Activated T-cell treated with anti-CD3 and anti-CD28 coated beads, Interleukin-2, amount 50 U/mL, for 72 hours (primary cell): ENCODE measurements around the gene CRADD. TPM values are rescaled to one million over a fixed set of nuclear protein-coding genes. Genes with fewer than 3 reads are reported as not detected.
A peak's percentile ranks its signal among the peaks of the same experiment; 100 is the strongest.
"Not testable (repeated sequence)": the region's sequence is repeated elsewhere in the genome, so short reads cannot be mapped to it uniquely, and the experiment has no call there.

Experiments used
- ATAC-seq, 2 donors: fragments of 150-1000 bp; cut with Tn5 transposase; replicated peaks in 1 of 2; 2 replicates each; pipeline ENCODE4 v1.10.0; 2021; ENCODE audit warnings: moderate library complexity in 2 of 2, mild to moderate bottlenecking in 1 of 2
- DNase-seq, 2 donors: peaks; one replicate each; pipeline ENCODE4 v3.0.0; 2021 to 2022; ENCODE audit warnings: mixed read lengths in 1 of 2
- H3K27ac Mint-ChIP-seq: one replicate; pipeline ENCODE4 v1.8.0; 2022; ENCODE audit warnings: mild to moderate bottlenecking, moderate library complexity, mixed read lengths
- H3K27me3 Mint-ChIP-seq: one replicate; pipeline ENCODE4 v1.8.0; 2022; ENCODE audit warnings: low read depth, mixed read lengths
- H3K36me3 Mint-ChIP-seq, 2 donors: one replicate each; pipeline ENCODE4 v1.8.0; 2022; ENCODE audit warnings: mixed read lengths in 2 of 2, mild to moderate bottlenecking in 1 of 2; ENCODE audit not compliant: insufficient read depth in 2 of 2
- H3K4me1 Mint-ChIP-seq: one replicate; pipeline ENCODE4 v1.8.0; 2022; ENCODE audit warnings: low read depth, mixed read lengths
- H3K4me3 Mint-ChIP-seq, 2 donors: one replicate each; pipeline ENCODE4 v1.8.0; 2022; ENCODE audit warnings: mild to moderate bottlenecking in 2 of 2, mixed read lengths in 2 of 2, moderate library complexity in 2 of 2
- H3K9me3 Mint-ChIP-seq, 2 donors: one replicate each; pipeline ENCODE4 v1.8.0; 2022; ENCODE audit warnings: mixed read lengths in 2 of 2
- total RNA-seq, 2 donors: library from RNA; stranded (reverse); gene quantifications; one replicate each; pipeline ENCODE4 v1.2.3, GENCODE V29; 2022

The CRADD gene
- 1 to 10 TPM; 8.6 to 9.1 TPM for total RNA-seq

GRCh38 chr12:93677195-93678064 lies at the start of gene CRADD:
Gene CRADD (plus strand): TSS chr12:93677375.
- H3K27me3 Mint-ChIP-seq = peaks cover 12% of the 10 kb centered on the region
- H3K4me3 Mint-ChIP-seq = peak within 1 kb of the TSS; percentile 93 to 95
- H3K9me3 Mint-ChIP-seq = peaks cover 3 to 6% of the 10 kb centered on the region in 2 donors
- H3K4me1 Mint-ChIP-seq = peaks cover 37% of the 10 kb centered on the region
- peak within 1 kb of the TSS; percentile 99 for H3K27ac Mint-ChIP-seq
- DNase-seq = peak; percentile 85 to 88
- H3K36me3 Mint-ChIP-seq = peaks cover 1 to 16% of the 10 kb centered on the region in 2 donors
- peak; percentile 96 to 98 for ATAC-seq

DNA sequence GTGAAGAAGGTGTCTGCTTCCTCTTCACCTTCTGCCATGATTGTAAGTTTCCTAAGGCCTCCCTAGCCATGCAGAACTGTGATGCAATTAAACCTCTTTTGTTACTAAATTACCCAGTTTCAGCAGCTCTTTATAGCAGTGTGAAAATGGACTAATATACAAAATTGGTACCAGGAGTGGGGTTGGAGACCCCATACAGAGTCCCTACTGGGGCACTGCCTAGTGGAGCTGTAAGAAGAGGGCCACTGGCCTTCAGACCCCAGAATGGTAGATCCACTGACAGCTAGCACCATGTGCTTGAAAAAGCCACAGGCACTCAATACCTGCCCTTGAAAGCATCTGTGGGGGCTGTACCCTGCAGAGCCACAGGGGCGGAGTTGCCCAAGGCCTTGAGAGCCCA lies 44.8 kb upstream of the CRADD start:
- H3K36me3 Mint-ChIP-seq = peaks cover 0 to 1% of the 10 kb centered on the region in 2 donors
- ATAC-seq (no peak), DNase-seq (no peak)
- H3K4me3 Mint-ChIP-seq = no peak overlapping the region
- no peak overlapping the region for H3K27ac Mint-ChIP-seq
- peaks cover 4% of the 10 kb centered on the region for H3K27me3 Mint-ChIP-seq
- peaks cover 6 to 9% of the 10 kb centered on the region in 2 donors for H3K9me3 Mint-ChIP-seq
- H3K4me1 Mint-ChIP-seq = no peaks in the 10 kb centered on the region

- DNase-seq (no peak), ATAC-seq (no peak)
- Mint-ChIP-seq H3K9me3 (peaks cover 6 to 9% of the 10 kb centered on the region in 2 donors), H3K27me3 (peaks cover 11% of the 10 kb centered on the region), H3K4me3 (no peak overlapping the region), H3K4me1 (no peaks in the 10 kb centered on the region), H3K36me3 (peaks cover 0 to 1% of the 10 kb centered on the region in 2 donors), H3K27ac (no peak overlapping the region)
Measured at GRCh38 chr12:93634416-93634815, 42.8 kb upstream of the CRADD start.

GRCh38 chr12:93636708-93637107 lies 40.5 kb upstream of the CRADD start:
- Mint-ChIP-seq H3K9me3 (peaks cover 6 to 9% of the 10 kb centered on the region in 2 donors), H3K36me3 (peaks cover 0 to 1% of the 10 kb centered on the region in 2 donors), H3K27me3 (peaks cover 15% of the 10 kb centered on the region), H3K27ac (no peak overlapping the region), H3K4me3 (no peak overlapping the region), H3K4me1 (no peaks in the 10 kb centered on the region)
- ATAC-seq (no peak), DNase-seq (no peak)

DNA sequence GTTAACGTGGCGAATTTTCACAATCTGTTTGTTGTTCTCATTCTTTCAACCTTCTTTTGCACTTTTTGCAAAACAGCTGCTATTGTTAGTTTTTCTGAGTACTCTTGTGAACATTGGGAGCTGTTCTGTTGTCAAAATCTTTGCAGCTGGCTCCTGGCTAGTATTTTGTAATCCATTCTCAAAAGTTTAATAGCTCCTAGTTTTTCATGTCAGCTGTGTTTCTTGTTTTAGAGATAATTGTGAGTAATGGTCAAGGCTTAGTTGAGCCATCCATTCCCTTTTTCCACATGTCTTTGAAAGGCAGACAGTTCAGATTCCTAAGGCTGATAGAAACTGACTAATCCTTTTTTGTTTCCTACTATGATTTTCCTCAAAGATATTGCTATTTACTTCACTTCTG lies 39.1 kb upstream of the CRADD start:
- H3K4me1 Mint-ChIP-seq = no peaks in the 10 kb centered on the region
- H3K27ac Mint-ChIP-seq = no peak overlapping the region
- H3K9me3 Mint-ChIP-seq = peaks cover 4 to 6% of the 10 kb centered on the region in 2 donors
- H3K27me3 Mint-ChIP-seq = peaks cover 15% of the 10 kb centered on the region
- DNase-seq = no peak
- no peak for ATAC-seq
- H3K4me3 Mint-ChIP-seq = no peak overlapping the region
- peaks cover 0 to 1% of the 10 kb centered on the region in 2 donors for H3K36me3 Mint-ChIP-seq

DNA sequence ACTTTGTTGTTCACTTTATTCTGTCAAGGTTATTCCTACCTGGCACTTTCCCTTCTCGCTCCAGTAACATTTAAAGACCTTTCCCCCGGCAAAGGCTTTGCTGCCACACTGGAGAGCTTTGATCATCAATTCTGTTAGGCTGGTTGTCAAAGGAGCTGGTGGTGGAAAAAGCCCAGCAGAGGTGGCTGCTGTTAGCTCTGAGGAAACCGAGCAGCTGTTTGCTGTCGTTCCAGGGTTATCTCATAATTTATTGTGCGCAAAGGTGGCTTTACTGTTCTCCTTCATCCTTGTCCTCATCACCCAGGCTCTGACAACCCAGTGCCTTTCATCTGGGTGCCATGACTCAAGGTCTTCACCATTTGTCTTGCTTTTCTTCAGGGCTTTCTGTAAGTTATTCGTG lies 38.2 kb upstream of the CRADD start:
- Mint-ChIP-seq H3K36me3 (peaks cover 0 to under 1% of the 10 kb centered on the region in 2 donors), H3K27ac (no peak overlapping the region), H3K4me1 (no peaks in the 10 kb centered on the region), H3K9me3 (peaks cover under 1 to 3% of the 10 kb centered on the region in 2 donors), H3K27me3 (peaks cover 15% of the 10 kb centered on the region), H3K4me3 (no peak overlapping the region)
- no peak for ATAC-seq
- no peak for DNase-seq

DNA sequence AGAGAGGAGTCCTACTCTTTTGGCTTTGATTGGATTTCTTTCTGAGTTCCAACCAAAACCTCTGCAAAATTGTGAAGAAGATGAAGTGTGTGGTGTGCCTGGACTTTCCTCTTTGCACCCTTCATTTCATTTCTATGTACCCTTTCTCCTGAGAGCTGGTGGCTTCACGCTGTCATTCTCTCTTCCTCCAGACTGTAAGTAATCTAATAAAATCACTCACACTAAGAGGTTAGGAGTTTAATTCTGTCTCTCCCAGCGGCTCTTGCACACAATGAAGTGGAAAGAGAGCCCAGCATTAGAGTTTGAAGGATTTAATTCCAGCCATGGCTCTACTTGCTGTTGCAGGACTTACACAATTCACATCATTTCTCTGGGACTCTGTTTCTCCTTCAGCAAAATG lies 37.8 kb upstream of the CRADD start:
- H3K36me3 Mint-ChIP-seq = no peaks in the 10 kb centered on the region
- H3K27me3 Mint-ChIP-seq = peaks cover 15% of the 10 kb centered on the region
- ATAC-seq = no peak
- H3K4me1 Mint-ChIP-seq = no peaks in the 10 kb centered on the region
- H3K27ac Mint-ChIP-seq = no peak overlapping the region
- no peaks in the 10 kb centered on the region for H3K9me3 Mint-ChIP-seq
- H3K4me3 Mint-ChIP-seq = no peak overlapping the region
- no peak for DNase-seq

- not testable (repeated sequence) for H3K4me3 Mint-ChIP-seq, H3K9me3 Mint-ChIP-seq, H3K27ac Mint-ChIP-seq, DNase-seq, ATAC-seq, H3K4me1 Mint-ChIP-seq, H3K36me3 Mint-ChIP-seq
- peaks cover 15% of the 10 kb centered on the region for H3K27me3 Mint-ChIP-seq
Measured at GRCh38 chr12:93641380-93641779, 35.8 kb upstream of the CRADD start.

- Mint-ChIP-seq H3K9me3 (no peaks in the 10 kb centered on the region), H3K4me3 (no peak overlapping the region), H3K27ac (no peak overlapping the region), H3K27me3 (peaks cover 11% of the 10 kb centered on the region), H3K4me1 (no peaks in the 10 kb centered on the region), H3K36me3 (no peaks in the 10 kb centered on the region)
- ATAC-seq (no peak), DNase-seq (no peak)
Measured at GRCh38 chr12:93642751-93643150, 34.4 kb upstream of the CRADD start.

- no peak overlapping the region for H3K27ac Mint-ChIP-seq
- H3K36me3 Mint-ChIP-seq = no peaks in the 10 kb centered on the region
- no peaks in the 10 kb centered on the region for H3K9me3 Mint-ChIP-seq
- ATAC-seq = no peak
- no peak for DNase-seq
- H3K27me3 Mint-ChIP-seq = no peaks in the 10 kb centered on the region
- H3K4me3 Mint-ChIP-seq = no peak overlapping the region
- no peaks in the 10 kb centered on the region for H3K4me1 Mint-ChIP-seq
Measured at GRCh38 chr12:93645702-93646101, 31.5 kb upstream of the CRADD start.

DNA sequence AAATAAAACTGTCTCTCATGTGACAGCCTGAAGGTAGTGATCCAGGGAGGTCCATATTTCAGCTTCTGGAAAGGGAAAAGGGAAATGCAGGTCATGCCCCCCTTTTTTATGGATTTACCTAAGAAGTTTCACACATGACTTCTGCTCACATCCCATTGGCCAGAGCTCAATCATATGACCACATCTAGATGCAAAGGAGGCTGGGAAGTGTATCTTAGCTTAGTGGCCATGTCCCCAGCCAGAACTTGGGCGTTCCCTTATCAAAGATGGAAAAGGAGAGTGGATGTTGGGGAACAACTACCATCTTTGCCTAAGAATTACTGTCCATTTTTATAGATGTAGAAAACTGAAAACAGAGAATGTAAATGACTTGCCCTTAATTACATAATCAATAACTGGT lies 26.5 kb upstream of the CRADD start:
- H3K27me3 Mint-ChIP-seq = no peaks in the 10 kb centered on the region

DNA sequence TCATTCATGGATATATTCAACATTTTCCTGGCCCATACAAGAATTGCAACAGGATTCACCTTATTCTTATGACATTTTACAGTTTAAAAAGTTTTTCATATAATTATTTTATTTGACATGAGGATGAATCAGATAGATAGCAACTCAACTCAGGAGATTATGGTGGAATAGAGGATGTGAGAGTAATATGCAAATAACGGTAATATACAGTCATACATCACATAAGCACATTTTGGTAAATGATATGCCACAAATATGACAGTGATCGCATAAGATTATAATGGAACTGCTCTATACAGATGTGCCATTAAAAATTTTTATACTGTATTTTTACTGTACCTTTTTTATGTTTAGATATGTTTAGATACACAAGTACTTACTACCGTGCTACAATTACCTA lies 24.1 kb upstream of the CRADD start:
- peaks cover 2% of the 10 kb centered on the region in 2 donors for H3K9me3 Mint-ChIP-seq
- ATAC-seq = no peak
- H3K4me3 Mint-ChIP-seq = no peak overlapping the region
- H3K27me3 Mint-ChIP-seq = no peaks in the 10 kb centered on the region
- no peaks in the 10 kb centered on the region for H3K4me1 Mint-ChIP-seq
- H3K27ac Mint-ChIP-seq = no peak overlapping the region
- no peaks in the 10 kb centered on the region for H3K36me3 Mint-ChIP-seq
- DNase-seq = no peak

More for the DNA sequence above, 26.5 kb upstream of the CRADD start:
- no peak for DNase-seq
- Mint-ChIP-seq H3K36me3 (no peaks in the 10 kb centered on the region), H3K4me1 (no peaks in the 10 kb centered on the region), H3K27ac (no peak overlapping the region), H3K4me3 (no peak overlapping the region), H3K9me3 (peaks cover 2% of the 10 kb centered on the region in 2 donors)
- ATAC-seq = no peak

DNA sequence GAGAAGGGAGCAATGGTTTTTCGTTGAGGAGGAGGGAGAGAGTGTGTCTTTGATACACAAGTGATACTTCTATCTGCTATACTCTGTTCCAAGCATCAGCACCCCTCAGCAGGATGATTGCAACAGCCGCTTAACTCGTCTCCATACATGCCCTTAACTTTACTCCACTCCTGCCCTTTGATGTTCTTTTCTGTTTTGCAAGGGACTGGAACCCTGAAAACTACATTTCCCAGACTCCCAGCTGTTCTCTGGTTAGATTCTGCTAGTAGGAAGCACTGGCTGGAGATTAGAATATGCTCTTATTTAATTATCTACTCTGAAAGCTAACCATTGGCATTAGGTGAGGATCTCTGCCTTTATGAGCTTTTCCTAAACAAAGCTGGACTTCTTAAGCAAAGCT lies 23.5 kb upstream of the CRADD start:
- no peak overlapping the region for H3K27ac Mint-ChIP-seq
- H3K4me1 Mint-ChIP-seq = no peaks in the 10 kb centered on the region
- no peak for DNase-seq
- no peak for ATAC-seq
- H3K9me3 Mint-ChIP-seq = peaks cover 2% of the 10 kb centered on the region in 2 donors
- H3K36me3 Mint-ChIP-seq = no peaks in the 10 kb centered on the region
- no peaks in the 10 kb centered on the region for H3K27me3 Mint-ChIP-seq
- no peak overlapping the region for H3K4me3 Mint-ChIP-seq

- no peak for DNase-seq
- Mint-ChIP-seq H3K9me3 (peaks cover 2% of the 10 kb centered on the region in 2 donors), H3K27me3 (no peaks in the 10 kb centered on the region), H3K4me1 (no peaks in the 10 kb centered on the region), H3K4me3 (no peak overlapping the region), H3K27ac (no peak overlapping the region), H3K36me3 (no peaks in the 10 kb centered on the region)
- no peak for ATAC-seq
Measured at GRCh38 chr12:93654421-93654820, 22.8 kb upstream of the CRADD start.
